OCI-LY7 (cell line): ENCODE data around the gene NGB. TPM values are rescaled to one million over a fixed set of nuclear protein-coding genes. Genes with fewer than 3 reads are reported as not detected.

ENCODE experiments used
- BruUV-seq: library from RNA; stranded (reverse); fragments of 400-500 nt; replicated peaks from 2 replicates; lab custom pipeline; 2021; lab: Mats Ljungman, UMichigan
- CTCF ChIA-PET: fragments of 300-600 bp; sonication (Branson Sonifier 250); formaldehyde crosslinking; loops from one replicate; lab custom pipeline; 2022; ENCODE audit warnings: antibody characterized with exemption; ENCODE audit not compliant: unreplicated experiment; lab: Charles Lee
- POLR2A ChIA-PET: fragments of 300-600 bp; sonication (Branson Sonifier 250); formaldehyde crosslinking; loops from one replicate; lab custom pipeline; 2022; ENCODE audit warnings: antibody characterized with exemption; lab: Charles Lee
- DNase-seq: peaks from one replicate; pipeline ENCODE4 v3.0.0-alpha.2; 2015; ENCODE audit warnings: low spot score
- H2AFZ ChIP-seq: fragments of 200-600 bp; sonication (generic), shearing (Covaris generic); 2 replicates; pipeline ENCODE4 v1.6.1; 2014; ENCODE audit warnings: mild to moderate bottlenecking, antibody characterized with exemption, low read length, moderate library complexity
- H3K27ac ChIP-seq: fragments of 200-600 bp; sonication (generic); 2 replicates; pipeline ENCODE4 v1.5.1; 2014; ENCODE audit warnings: mixed run types, low read depth, mild to moderate bottlenecking, moderate library complexity, low read length, inconsistent platforms; ENCODE audit not compliant: poor library complexity, severe bottlenecking
- H3K36me3 ChIP-seq: fragments of 200-600 bp; sonication (generic); 2 replicates; pipeline ENCODE4 v1.6.1; 2014; ENCODE audit warnings: mild to moderate bottlenecking, antibody characterized with exemption, low read length, moderate library complexity, mixed read lengths; ENCODE audit not compliant: insufficient read depth
- H3K4me1 ChIP-seq: fragments of 200-600 bp; sonication (generic); 2 replicates; pipeline ENCODE4 v1.5.1; 2014; ENCODE audit warnings: mild to moderate bottlenecking, low read length; ENCODE audit not compliant: insufficient read depth, poor library complexity, severe bottlenecking
- H3K4me2 ChIP-seq: fragments of 200-600 bp; sonication (generic); 2 replicates; pipeline ENCODE4 v1.6.1; 2014; ENCODE audit warnings: mild to moderate bottlenecking, low read length
- H3K4me3 ChIP-seq: fragments of 200-600 bp; sonication (generic); 2 replicates; pipeline ENCODE4 v1.5.1; 2014; ENCODE audit warnings: mild to moderate bottlenecking, low read depth, low read length; ENCODE audit not compliant: poor library complexity, severe bottlenecking
- H3K79me2 ChIP-seq: fragments of 200-600 bp; sonication (generic); 2 replicates; pipeline ENCODE4 v1.6.1; 2016; ENCODE audit warnings: low read depth, mild to moderate bottlenecking, low read length, moderate library complexity, mixed read lengths; ENCODE audit not compliant: insufficient read depth
- H3K9me2 ChIP-seq: fragments of 200-600 bp; sonication (generic); 2 replicates; pipeline ENCODE4 v1.6.1; 2016; ENCODE audit warnings: mild to moderate bottlenecking, low read length, mixed read lengths; ENCODE audit not compliant: insufficient read depth
- H3K9me3 ChIP-seq: fragments of 200-600 bp; sonication (generic); 2 replicates; pipeline ENCODE4 v1.6.1; 2014; ENCODE audit warnings: mild to moderate bottlenecking, mixed run types, low read length, mixed read lengths
- H4K20me1 ChIP-seq: fragments of 200-600 bp; sonication (generic); 2 replicates; pipeline ENCODE4 v1.6.1; 2014; ENCODE audit warnings: mild to moderate bottlenecking, antibody characterized with exemption, low read length, moderate library complexity, mixed read lengths; ENCODE audit not compliant: insufficient read depth
- CTCF ChIP-seq: fragments of 200-600 bp; sonication (generic); conservative IDR thresholded peaks from 2 replicates; pipeline ENCODE4 v1.5.1; 2014; ENCODE audit warnings: mild to moderate bottlenecking, antibody characterized with exemption, low read length, moderate library complexity, mixed read lengths
- EZH2phosphoT487 ChIP-seq: fragments of 200-600 bp; sonication (generic); IDR thresholded peaks from 2 replicates; pipeline ENCODE4 v1.6.1; 2018; ENCODE audit warnings: low read depth, borderline replicate concordance, mild to moderate bottlenecking, mixed run types, antibody characterized with exemption, low read length, moderate library complexity, mixed read lengths
- intact Hi-C: fragments of 100-400 bp; cut with micrococcal nuclease; formaldehyde crosslinking; loops from one replicate; pipeline ENCODE4 v1.10.0; 2022; ENCODE audit not compliant: unreplicated experiment
- total RNA-seq, 2 experiments: library from RNA; depleted of rRNA in 1 of 2; stranded (reverse); fragments of >200 nt in 1 of 2; shearing (Covaris generic) in 1 of 2; gene quantifications; 2 replicates each; pipeline ENCODE4 v1.2.3, GENCODE V29; 2014 to 2022

Gene NGB
- total RNA-seq, 2 experiments from 2014 or later: not detected

- intact Hi-C loops: loop anchor here (1.0 kb wide), 1 partner anchor 166 kb away; no protein-coding TSS in a partner anchor
- TF ChIP-seq CTCF (no peak), EZH2phosphoT487 (no peak)
- Histone ChIP-seq H4K20me1 (no peaks in the 10 kb centered on the region), H3K4me3 (no peak overlapping the region), H2AFZ (no peak overlapping the region), H3K9me2 (no peaks in the 10 kb centered on the region), H3K9me3 (no peaks in the 10 kb centered on the region), H3K36me3 (no peaks in the 10 kb centered on the region), H3K79me2 (peaks cover 11% of the 10 kb centered on the region; the same call in 1 of the 2 replicates), H3K4me2 (no peak overlapping the region), H3K27ac (no peak overlapping the region), H3K4me1 (peaks cover 14% of the 10 kb centered on the region)
- POLR2A ChIA-PET: interaction anchor here (1.1 to 1.6 kb wide), 2 partner anchors 13 to 164 kb away, joined by 3 to 5 read pairs; no protein-coding TSS in a partner anchor
- no TSS peak for BruUV-seq
- DNase-seq: no peak
- CTCF ChIA-PET: interaction anchor here (1.3 kb wide), 1 partner anchor 60 kb away, joined by 3 read pairs; the partner anchor contains the start of genes SAMD15 and TMED8
These were observed 45.9 kb upstream of the NGB start for GRCh38 chr14:77316872-77317301.

- Histone ChIP-seq H3K4me2 (no peak overlapping the region), H4K20me1 (no peaks in the 10 kb centered on the region), H3K27ac (no peak overlapping the region), H3K4me3 (no peak overlapping the region), H3K9me3 (no peaks in the 10 kb centered on the region), H3K79me2 (peaks cover 10% of the 10 kb centered on the region; the same call in 1 of the 2 replicates), H3K36me3 (peaks cover 4% of the 10 kb centered on the region), H2AFZ (no peak overlapping the region), H3K4me1 (peaks cover 12% of the 10 kb centered on the region), H3K9me2 (no peaks in the 10 kb centered on the region)
- TF ChIP-seq CTCF: peak; percentile 1; the same call in 1 of the 2 replicates
- TF ChIP-seq EZH2phosphoT487: no peak
- intact Hi-C loops: loop anchor here (1.0 kb wide), 1 partner anchor 165 kb away; no protein-coding TSS in a partner anchor
- no TSS peak for BruUV-seq
- no peak for DNase-seq
- CTCF ChIA-PET: interaction anchor here (0.7 to 1.6 kb wide), 7 partner anchors 12 to 195 kb away, joined by 3 to 6 read pairs (median 4); partner anchors contain the start of genes SAMD15 and TMED8
- POLR2A ChIA-PET: interaction anchor here (0.6 to 1.6 kb wide), 4 partner anchors 9 to 485 kb away, joined by 3 to 5 read pairs (median 3); no protein-coding TSS in a partner anchor
These were observed 45.1 kb upstream of the NGB start for GRCh38 chr14:77316195-77316505.
